NOMO-1 (cell line): ENCODE data around the gene MED19.
"Not testable (repeated sequence)": the region's sequence is repeated elsewhere in the genome, so short reads cannot be mapped to it uniquely, and the experiment has no call there.

ENCODE experiments used
- DNase-seq, 2 experiments: peaks; one replicate each; lab custom pipeline; 2025; ENCODE audit not compliant: unreplicated experiment in 2 of 2; lab: John Stamatoyannopoulos, UW

The MED19 gene

DNA sequence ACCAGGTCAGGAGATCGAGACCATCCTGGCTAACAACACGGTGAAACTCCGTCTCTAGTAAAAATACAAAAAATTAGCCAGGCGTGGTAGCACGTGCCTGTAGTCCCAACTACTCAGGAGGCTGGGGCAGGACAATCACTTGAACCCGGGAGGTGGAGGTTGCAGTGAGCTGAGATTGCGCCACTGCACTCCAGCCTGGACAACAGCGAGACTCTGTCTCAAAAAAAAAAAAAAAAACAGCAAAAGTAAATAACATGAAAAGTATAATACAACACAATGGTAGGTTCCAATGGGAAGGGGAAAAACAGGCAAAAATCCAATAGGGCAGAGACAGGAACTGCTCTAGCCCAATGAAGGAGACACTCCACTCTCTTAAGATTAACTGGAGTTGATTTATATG, 6.6 kb downstream of the MED19 start:
- not testable (repeated sequence) for DNase-seq

DNA sequence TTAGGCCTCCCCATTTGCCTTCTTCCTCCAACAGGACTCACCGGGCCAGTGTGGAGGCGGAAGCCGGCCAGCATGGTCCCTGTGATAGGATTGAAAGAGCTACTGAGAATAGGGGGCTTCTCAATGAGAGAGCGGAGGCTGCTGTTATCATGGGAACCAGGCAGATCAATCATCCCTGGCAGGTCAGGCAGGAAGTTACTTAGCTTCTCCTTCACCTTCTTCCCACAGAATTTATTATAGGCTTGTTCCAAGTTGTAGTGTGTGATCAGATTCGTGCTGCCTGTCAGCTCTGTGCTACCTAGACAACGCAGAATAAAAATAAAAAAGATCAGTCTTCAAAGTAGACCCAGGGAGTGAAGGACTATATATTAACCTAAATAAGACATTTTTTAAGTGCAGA, 7.1 kb downstream of the MED19 start:
- DNase-seq: no peak

DNA sequence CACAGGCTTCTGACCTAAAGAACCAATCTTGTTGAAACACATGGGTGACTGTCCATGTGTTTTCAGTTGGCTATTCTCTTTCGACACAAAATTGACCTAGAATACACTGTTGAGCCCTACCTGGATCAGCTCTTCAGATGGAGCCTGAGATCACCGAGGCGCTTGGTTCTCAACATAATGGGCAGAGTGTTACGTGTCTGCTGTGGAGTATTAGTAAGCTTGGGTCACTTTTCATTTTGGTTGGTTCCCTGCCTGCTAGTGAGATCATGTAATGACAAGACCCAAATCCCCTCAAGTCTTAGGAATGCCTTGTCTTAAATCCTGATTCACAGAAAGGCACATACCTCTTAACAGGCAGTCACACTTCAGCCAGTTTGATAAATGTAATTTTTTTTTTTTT, 8.7 kb downstream of the MED19 start:
- no peak for DNase-seq

DNA sequence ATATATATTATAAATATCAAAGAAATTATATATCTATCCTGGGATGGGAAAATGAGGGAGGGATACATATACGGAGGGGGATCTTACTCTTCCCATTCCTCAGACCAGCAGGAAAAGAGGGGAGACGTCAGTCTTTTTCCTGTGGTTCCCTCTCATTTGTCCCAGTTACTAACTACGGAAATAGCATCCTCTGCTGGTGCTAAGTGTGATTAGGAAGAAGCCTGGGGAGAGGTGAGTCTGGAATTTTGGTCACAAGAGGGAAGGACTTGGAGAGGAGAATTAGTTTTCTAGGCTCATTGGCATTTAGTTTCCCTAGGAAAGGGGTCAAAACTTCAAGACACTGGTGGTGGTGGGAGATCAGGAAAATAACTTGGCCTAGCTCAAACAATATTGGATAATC, 11.6 kb downstream of the MED19 start:
- no peak for DNase-seq

DNA sequence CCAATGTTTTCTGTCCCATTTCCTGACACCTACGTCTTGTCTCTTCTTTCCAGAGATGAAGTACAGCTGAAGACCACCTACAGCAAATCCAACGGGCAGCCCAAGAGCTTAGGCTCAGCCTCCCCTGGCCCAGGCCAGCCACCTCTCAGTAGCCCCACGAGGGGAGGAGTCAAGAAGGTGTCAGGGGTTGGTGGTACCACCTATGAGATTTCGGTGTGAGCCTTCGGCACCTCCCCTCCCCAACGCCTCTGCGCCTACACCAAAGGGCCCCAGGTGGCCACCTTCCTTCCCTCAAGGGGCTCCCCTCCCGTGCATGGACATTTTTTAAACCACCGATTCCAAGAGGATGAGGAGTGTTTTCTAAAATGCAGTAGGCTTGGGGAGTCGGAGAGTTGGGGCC, 12.2 kb downstream of the MED19 start:
- DNase-seq: no peak

DNA sequence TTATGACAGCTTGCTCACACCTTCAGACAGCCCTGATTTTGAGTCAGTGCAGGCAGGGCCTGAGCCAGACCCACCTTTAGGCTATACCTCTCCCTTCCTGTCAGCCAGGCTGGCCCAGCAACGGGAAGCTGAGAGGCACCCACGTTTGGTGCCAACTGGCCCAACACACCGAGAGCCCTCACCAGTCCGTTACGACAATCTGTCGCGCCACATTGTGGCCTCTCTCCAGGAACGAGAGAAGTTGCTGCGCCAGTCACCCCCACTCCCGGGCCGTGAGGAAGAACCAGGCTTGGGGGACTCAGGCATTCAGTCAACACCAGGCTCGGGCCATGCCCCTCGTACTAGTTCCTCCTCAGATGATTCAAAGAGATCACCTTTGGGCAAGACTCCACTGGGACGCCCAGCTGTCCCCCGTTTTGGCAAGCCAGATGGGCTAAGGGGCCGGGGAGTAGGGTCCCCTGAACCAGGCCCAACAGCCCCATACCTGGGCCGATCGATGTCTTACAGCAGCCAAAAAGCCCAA, 13.1 kb downstream of the MED19 start:
- no peak for DNase-seq

DNA sequence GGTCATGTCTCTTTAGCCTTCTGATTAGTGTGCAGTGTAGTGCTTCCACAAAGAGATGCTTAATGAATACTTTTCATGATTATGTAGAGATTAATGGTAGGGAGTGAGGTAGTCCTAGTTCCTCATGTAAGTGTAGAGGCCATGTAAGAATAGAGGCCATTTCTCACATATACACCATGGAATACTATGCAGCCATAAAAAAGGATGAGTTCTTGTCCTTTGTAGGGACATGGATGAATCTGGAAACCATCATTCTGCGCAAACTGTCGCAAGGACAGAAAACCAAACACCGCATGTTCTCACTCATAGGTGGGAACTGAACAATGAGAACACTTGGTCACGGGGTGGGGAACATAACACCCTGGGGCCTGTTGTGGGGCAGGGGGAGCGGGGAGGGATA, 21.5 kb downstream of the MED19 start:
- not testable (repeated sequence) for DNase-seq

DNA sequence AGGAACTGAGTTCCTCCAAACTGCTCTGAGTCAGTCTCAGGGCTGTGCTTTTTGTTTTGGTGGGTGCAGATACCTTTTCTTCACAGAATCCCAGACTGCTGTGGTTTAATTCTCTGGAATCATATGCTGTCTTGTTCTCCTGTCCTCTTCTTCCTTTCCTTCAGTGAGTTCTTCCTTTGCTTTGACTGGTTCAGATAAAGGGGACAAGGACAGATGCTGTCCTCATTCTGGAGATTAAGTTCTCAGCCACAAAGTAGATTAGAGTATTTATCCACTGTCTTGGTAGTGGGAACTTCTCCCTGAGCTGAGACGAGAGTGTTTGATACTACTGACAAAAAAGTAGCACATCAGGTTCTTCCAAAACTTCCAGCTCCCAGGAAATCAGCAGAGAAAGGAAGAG, 30.8 kb downstream of the MED19 start:
- DNase-seq: no peak

DNA sequence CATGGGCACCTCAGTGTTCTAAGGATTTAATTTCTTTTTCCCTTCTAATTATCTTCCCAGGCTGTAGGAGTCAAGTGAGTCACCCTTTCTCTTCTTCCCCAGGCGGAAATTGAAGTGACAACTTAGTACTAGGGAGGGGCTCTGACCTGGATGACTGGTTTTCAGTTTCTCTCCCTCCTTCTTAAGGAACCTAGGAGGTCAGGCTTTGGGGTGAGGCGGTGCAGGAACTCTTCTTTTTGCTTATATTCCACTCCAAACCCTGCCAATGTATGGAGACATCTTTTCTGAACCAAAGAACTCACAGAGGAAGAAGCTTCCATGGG, 31.5 kb downstream of the MED19 start:
- no peak for DNase-seq

DNA sequence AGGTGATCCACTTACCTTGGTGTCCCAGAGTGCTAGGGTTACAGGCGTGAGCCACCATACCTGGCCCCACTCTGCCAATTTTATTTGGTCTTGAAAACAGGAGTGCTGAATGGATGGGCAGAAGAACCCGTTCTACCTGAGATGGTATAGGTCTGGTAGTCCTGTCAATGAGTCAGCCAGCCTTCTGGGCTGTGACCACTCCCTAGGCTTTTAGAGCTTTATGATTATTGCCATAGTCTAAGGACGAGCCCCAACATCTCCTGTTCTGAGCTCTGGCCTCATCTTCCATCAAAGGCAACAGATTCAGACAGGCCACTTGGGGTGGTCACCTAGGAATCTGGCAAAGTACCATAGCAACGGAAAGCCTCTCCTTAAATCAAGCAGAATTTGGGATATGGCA, 32.6 kb downstream of the MED19 start:
- DNase-seq: no peak

DNA sequence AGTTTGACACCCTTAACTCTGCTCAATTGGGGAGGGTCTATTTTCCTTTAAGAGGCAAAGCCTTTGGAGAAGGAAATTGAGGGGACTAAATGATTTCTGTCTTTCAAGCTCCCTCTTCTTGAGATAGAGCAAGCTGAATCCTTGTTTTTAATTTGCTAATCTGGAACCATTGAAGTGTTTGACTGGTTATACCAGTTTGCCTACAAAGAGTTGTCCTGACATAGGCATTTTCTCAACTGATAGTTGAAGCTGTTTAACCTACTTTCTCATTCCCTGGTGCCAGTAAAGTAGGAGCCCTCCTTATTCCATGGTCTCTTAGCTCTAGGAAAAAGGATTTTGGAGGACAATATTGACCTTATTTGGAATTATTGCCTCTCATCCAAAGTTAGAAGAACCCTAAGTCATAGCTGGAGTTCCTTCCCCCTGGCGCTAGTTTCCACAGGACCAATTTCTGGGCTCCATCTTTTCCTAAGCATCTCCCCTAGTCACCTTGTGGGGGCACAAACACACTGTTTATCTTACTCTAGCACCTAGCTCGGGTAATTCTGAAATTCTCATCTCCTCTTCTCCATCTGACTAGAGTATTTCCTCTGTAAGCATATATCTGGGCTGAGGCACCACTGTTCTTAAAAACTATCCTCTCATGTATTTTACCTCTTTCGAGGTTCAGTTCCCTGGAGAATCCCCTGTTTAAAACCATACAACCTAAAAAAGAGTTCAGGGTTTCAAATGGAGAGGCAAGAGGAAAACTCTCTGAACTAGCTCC, 36.7 kb downstream of the MED19 start:
- DNase-seq: no peak

DNA sequence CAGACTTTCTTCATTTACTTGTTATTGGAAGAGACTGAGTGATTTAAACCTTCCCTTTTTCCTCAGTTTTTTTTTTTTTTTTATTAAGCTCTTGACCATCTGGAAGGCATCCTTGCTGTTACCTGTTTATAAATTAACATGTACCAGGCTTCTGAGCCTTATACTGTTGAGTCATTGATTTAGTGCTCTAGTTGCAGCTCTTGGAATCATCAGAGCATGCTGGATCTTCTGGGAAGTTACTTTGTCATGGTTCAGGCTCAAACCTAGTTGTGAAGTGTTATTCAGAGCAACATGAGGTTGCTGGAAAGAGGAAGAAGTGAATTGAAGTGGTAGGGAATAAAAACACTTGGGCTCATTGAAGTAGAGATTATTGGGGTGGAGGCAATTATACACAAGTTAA, 37.8 kb downstream of the MED19 start:
- no peak for DNase-seq

DNA sequence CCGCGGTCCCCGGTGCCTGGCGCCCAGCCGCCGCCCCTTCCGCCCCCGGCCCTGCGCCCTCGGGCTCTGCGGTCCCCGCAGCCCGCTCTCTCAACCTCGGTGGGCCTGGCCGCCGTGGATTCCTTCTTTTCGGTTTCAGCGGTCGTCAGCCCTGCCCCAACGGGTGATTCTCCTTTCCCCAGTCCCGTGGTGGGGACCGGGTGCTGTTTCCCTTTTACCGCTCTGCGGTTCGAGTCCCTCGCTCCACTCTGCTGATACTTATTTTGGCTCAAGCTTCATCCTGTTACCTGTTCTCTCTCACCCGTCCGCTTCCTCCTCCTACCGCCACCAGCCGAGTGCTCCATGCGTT, 43.6 kb downstream of the MED19 start:
- DNase-seq: peak; percentile 37 to 40

DNA sequence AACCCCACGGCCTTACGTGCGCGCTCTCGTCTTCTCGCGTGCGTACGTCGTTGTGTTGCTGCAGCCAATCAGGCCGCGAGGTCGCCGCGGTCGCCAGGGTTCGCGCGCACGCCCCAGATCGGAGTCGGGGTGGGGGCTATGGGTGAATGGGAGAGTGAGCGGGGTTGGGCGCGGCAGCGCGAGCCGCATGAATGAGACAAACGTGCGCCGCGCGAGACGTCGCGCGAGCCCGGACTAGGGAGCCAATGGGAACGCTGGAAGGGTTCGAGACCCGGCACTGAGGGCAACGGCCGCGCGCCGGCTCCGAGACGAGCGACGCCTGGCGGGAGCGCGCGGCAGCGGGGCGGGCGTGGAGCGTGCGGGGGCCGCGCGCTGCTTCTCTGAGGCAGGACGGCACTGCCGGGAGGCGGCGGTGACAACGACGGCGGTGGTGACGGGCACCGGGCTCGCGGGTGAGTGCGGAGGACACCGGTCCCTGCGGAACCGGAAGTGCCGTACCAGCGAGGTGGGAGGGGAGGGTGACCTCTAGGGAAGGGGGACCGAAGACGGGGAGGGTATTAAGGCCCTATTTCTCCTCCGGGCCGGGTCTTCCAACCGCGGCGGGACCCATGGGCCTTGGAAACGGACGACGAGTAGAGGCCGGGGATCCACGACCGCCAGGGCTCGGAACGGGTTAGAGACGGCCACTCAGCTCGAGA, 44.1 kb downstream of the MED19 start, which contains the start of gene ZDHHC5:
TSS of gene ZDHHC5 (plus strand) at position 379 of the 698 bp plus-strand sequence. CDS start 4,977 bp downstream, outside the sequence.
- peak; percentile 98 to 99 for DNase-seq

DNA sequence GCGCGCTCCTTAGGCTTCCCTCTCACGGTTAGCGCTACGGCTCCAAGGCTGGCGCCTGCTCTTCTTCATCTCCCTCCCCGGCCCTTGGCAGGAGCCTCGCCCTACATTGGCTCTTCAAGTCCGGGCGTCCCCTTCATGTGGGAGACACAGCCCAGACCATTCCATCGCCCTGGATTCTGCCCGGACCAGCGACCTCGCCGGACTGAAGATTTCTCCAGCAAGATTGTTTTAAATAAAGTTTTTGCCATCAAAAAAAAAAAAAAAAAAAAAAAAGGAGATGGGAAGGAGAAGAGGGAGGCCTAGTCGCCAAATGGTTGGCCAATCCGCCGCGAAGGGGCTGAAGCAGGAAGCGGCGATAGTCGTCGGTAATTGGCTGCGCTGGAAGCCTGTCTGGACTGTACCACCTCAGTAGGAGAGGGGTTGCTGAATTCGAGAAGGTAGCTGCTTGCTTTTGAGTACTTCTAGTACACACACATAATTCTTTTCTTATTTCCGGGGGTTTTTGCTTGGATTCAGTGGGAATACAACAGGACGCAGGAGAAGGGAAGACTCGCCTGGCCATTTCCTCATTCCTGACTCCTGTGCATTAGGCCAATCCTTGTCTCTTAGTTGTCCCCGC, 44.8 kb downstream of the MED19 start:
- peak; percentile 93 to 99 for DNase-seq

DNA sequence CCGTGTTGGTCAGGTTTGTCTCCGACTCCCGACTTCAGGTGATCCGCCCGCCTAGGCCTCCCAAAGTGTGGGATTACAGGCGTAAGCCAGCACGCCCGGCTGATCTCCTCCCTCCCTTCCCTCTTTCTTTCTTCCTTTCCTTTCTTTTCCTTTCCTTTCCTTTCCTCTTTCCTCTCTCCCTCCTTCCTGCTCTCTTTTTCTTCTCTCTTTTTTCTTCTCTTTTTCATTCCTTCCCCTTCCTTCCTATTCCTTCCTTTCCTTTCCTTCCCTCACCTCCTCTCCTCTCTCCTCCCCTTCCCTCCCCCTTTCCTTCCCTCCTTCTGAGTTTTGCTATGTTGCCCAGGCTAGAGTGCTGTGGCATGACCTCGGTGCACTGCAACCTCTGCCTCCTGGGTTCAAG, 48.0 kb downstream of the MED19 start:
- DNase-seq: no peak

DNA sequence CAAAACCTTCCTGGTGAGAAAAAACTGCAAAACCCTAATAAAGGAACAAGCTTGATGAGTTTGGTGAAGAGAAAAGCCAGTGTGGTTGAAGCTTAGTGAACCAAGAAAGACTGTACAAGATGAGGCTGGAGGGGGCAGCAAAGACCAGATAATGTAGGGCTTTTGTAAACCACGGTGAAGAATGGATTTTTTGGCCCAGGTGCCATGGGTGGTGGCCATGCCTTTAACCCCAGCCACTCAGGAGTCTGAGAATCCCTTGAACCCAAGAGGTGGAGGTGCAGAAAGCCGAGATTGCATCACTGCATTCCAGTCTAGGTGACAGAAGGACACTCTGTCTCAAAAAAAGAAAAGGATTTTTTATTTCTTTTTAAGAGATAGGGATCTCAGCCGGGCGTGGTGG, 49.1 kb downstream of the MED19 start:
- DNase-seq: peak in 1 of 2 experiments; percentile 6

DNA sequence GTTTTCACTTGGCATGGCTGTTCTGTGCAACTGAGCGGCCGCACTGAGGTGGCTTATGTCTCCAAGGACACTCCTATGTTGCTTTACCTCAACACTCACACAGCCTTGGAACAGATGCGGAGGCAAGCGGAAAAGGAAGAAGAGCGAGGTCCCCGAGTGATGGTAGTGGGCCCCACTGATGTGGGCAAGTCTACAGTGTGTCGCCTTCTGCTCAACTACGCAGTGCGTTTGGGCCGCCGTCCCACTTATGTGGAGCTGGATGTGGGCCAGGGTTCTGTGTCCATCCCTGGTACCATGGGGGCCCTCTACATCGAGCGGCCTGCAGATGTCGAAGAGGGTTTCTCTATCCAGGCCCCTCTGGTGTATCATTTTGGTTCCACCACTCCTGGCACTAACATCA, 52.3 kb downstream of the MED19 start:
- no peak for DNase-seq

DNA sequence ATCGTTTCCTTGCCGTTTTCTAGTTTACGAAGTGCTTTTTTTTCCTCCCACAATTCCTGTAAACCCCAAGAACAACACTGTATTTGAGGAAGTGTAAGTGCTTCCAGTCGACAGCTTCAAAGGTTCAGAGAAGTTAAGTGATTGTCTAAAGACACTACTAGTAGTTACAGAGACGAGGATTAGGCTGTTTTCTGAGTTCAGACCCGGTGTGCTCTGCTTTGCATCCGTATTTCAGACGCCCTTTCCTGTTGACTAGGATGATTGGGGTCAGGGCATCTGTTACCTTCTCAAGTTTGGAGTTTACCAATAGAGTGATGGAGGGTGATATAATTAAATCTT, 54.0 kb downstream of the MED19 start:
- peak in 1 of 2 experiments; percentile 20 for DNase-seq

DNA sequence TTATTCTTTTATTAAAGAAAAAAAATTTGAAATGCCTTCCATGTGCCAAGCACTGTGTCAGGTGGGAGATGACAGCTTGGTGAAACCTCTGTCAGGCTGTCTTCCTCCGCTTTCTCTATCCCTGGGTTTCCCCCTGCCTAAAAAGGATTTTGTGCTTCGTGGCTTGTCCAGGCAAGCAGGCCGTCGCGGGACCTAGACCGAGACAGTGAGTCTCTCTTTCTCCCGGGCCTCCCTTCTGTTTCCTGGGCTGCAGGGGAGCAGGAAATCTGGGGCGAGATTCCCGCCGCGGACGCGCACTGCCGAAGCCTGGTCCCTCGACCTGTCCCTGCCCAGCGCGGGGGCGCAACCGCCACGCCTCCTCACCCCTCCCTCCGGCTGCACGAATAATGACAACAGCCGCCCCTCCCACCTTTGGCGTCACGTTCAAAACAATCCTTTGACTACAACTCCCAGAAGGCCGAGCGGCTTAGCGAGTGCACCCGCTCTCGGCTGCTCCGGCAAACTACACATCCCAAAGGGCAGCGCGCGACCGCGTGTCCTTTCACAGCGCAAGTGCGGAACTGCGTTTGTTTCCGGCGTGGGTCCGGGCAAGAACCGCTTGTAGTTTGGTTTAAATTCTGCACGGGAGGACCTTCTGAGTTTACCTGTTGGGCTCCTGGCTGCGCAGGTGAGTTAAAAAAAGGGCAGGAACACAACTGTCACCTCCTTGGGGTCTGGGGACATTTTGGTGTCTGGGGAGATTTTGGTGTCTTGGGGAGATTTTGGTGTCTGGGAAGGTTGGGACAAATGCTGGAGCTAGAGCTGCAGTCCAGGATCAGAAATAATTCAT, 54.6 kb downstream of the MED19 start, which contains the start of gene CLP1:
TSS of gene CLP1 (plus strand) at position 569 of the 829 bp plus-strand sequence. CDS start 1,715 bp downstream, outside the sequence.
- peak; percentile 98 to 99 for DNase-seq

DNA sequence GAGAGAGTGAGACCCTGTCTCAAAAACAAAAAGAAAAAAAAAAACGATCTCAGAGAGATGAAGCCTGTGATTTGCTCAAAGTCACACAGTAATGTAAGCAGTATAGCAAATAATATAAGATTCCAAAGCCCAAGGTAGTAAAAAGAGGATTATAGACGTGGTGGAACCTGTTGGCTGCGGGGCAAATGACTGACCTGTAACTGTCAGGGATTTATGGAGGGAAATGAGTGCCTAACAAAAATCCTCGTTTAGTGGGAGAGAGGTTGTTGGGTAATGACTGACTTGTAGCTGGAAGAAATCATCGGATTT, 55.2 kb downstream of the MED19 start:
- no peak for DNase-seq
